Tibial nerve (tissue), 3 donors: ENCODE results near the gene RETREG1.

ENCODE experiments used
- POLR2A ChIP-seq, 2 donors: fragments of 450-650 bp; IDR thresholded peaks; one replicate each; pipeline ENCODE4 v1.6.1; 2017; ENCODE audit warnings: antibody characterized with exemption in 2 of 2, mild to moderate bottlenecking in 2 of 2, moderate library complexity in 2 of 2
- TF ChIP-seq, protein P1 (sequence below), 5 experiments: fragments of 200-600 bp in 3 of 5; fragments of 450-650 bp in 2 of 5; sonication (generic) in 3 of 5; IDR thresholded peaks; one replicate each; pipeline ENCODE4 v1.5.1; 2016 to 2019; ENCODE audit warnings: antibody characterized with exemption in 5 of 5, mild to moderate bottlenecking in 3 of 5, moderate library complexity in 2 of 5

DNA sequence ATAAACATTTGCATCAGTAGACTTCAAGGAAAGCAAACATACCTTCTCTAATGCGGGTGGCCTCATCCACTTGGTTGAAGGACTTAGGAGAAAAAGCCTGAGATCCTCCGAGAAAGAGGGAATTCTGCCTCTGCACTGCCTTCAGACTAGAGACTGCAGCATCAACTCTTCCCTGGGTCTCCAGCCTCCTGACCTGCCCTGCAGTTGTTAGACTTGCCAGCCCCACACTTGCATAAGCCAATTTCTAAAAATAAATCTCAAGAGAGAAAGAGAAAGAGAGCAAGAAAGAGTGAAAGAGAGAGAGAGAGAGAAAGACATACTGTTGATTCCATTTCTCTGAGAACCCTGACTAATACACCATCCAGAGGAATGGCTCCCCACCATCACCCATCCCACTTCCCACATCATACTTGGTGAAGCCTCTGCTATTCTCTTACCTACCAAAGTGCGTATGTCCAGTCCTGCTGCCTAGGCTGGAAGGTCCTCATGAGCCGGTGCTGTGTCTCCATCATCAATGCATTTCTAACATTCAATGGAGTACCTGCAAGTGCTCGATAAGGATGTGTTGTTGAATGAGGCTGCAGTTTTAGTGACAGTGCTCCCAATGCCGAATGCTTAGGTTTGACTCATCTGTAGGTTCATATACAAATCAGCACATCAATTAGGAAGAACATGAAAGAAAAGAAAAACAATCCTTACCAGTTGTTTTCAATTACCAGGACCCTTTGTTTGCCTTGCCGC is 186.3 kb downstream of the RETREG1 start:
- TF ChIP-seq, protein P1, sequence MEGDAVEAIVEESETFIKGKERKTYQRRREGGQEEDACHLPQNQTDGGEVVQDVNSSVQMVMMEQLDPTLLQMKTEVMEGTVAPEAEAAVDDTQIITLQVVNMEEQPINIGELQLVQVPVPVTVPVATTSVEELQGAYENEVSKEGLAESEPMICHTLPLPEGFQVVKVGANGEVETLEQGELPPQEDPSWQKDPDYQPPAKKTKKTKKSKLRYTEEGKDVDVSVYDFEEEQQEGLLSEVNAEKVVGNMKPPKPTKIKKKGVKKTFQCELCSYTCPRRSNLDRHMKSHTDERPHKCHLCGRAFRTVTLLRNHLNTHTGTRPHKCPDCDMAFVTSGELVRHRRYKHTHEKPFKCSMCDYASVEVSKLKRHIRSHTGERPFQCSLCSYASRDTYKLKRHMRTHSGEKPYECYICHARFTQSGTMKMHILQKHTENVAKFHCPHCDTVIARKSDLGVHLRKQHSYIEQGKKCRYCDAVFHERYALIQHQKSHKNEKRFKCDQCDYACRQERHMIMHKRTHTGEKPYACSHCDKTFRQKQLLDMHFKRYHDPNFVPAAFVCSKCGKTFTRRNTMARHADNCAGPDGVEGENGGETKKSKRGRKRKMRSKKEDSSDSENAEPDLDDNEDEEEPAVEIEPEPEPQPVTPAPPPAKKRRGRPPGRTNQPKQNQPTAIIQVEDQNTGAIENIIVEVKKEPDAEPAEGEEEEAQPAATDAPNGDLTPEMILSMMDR (IDR thresholded peaks at IDR 0.05) = no peak
- TF ChIP-seq POLR2A (IDR thresholded peaks at IDR 0.05) = no peak
